ENCODE results near the gene AP3M1.

AP3M1 gene

GRCh38 chr10:74187237-74187636 is 36.6 kb upstream of the AP3M1 start:
- no peak overlapping the region for H3K4me3 ChIP-seq (ENCODE audit: low read depth, low read length)
- no peak for DNase-seq (ENCODE audit: low read depth)
- TF ChIP-seq CTCF (IDR thresholded peaks at IDR 0.05; ENCODE audit: insufficient read depth, low read depth, low read length, missing control alignments), result no peak

- no peak overlapping the region for H3K4me3 ChIP-seq (ENCODE audit: low read depth, low read length)
- no peak for TF ChIP-seq CTCF (IDR thresholded peaks at IDR 0.05; ENCODE audit: insufficient read depth, low read depth, low read length, missing control alignments)
- DNase-seq (ENCODE audit: low read depth), result no peak
Measured at GRCh38 chr10:74186678-74187077, 36.0 kb upstream of the AP3M1 start.

- no peak for DNase-seq (ENCODE audit: low read depth)
- TF ChIP-seq CTCF (IDR thresholded peaks at IDR 0.05; ENCODE audit: insufficient read depth, low read depth, low read length, missing control alignments), result no peak
- H3K4me3 ChIP-seq (ENCODE audit: low read depth, low read length), result no peak overlapping the region; the same call in 1 of the 2 replicates
Measured at GRCh38 chr10:74179111-74179710, 28.6 kb upstream of the AP3M1 start.

- TF ChIP-seq CTCF (IDR thresholded peaks at IDR 0.05; ENCODE audit: insufficient read depth, low read depth, low read length, missing control alignments), result no peak
- peak overlapping the region; percentile 84 for H3K4me3 ChIP-seq (ENCODE audit: low read depth, low read length)
- DNase-seq (ENCODE audit: low read depth), result no peak
Measured at GRCh38 chr10:74178042-74178791, 27.6 kb upstream of the AP3M1 start.

- peak; percentile 48 for DNase-seq (ENCODE audit: low read depth)
- TF ChIP-seq CTCF (IDR thresholded peaks at IDR 0.05; ENCODE audit: insufficient read depth, low read depth, low read length, missing control alignments), result no peak
- H3K4me3 ChIP-seq (ENCODE audit: low read depth, low read length), result peak overlapping the region; percentile 84
Measured at GRCh38 chr10:74177140-74177677, 26.6 kb upstream of the AP3M1 start.

- DNase-seq (ENCODE audit: low read depth), result peak; percentile 99
- TF ChIP-seq CTCF (IDR thresholded peaks at IDR 0.05; ENCODE audit: insufficient read depth, low read depth, low read length, missing control alignments), result no peak
- H3K4me3 ChIP-seq (ENCODE audit: low read depth, low read length), result peak overlapping the region; percentile 84
Measured at GRCh38 chr10:74176380-74177139, 25.9 kb upstream of the AP3M1 start.

Measured in GM12865 (cell line).